Neural cell (in vitro differentiated cells): Measurements from ENCODE around the gene MERTK. TPM values are rescaled to one million over a fixed set of nuclear protein-coding genes. Genes with fewer than 3 reads are reported as not detected.

Source experiments
- H2AFZ ChIP-seq: fragments of 200-600, 300-800 bp; sonication (generic), shearing (Covaris generic); 2 replicates; pipeline ENCODE4 v1.6.0; 2014; ENCODE audit warnings: low read depth, mild to moderate bottlenecking, antibody characterized with exemption, low read length, moderate library complexity
- H3F3A ChIP-seq: fragments of 200-600 bp; shearing (Covaris generic); 2 replicates; pipeline ENCODE4 v1.6.1; 2016; ENCODE audit warnings: mild to moderate bottlenecking, moderate library complexity, mixed read lengths, antibody characterized with exemption, low read length; ENCODE audit not compliant: insufficient read depth, poor library complexity, severe bottlenecking
- H3K27ac ChIP-seq: fragments of 200-600, 300-800 bp; sonication (generic), shearing (Covaris generic); 2 replicates; pipeline ENCODE4 v1.5.1; 2014; ENCODE audit warnings: mild to moderate bottlenecking, low read length, moderate library complexity
- H3K27me3 ChIP-seq: fragments of 300-800, 200-600 bp; sonication (generic), shearing (Covaris generic); 2 replicates; pipeline ENCODE4 v1.6.0; 2014; ENCODE audit warnings: mild to moderate bottlenecking, low read depth, low read length, moderate library complexity; ENCODE audit not compliant: insufficient read depth
- H3K36me3 ChIP-seq: fragments of 300-800, 200-600 bp; sonication (generic), shearing (Covaris generic); 2 replicates; pipeline ENCODE4 v1.5.1; 2014; ENCODE audit warnings: mild to moderate bottlenecking, antibody characterized with exemption, low read length, moderate library complexity; ENCODE audit not compliant: insufficient read depth
- H3K4me2 ChIP-seq: fragments of 300-800, 200-600 bp; sonication (generic), shearing (Covaris generic); 2 replicates; pipeline ENCODE4 v1.6.0; 2014; ENCODE audit warnings: mild to moderate bottlenecking, low read length
- H3K4me3 ChIP-seq: fragments of 300-800, 200-600 bp; sonication (generic), shearing (Covaris generic); 2 replicates; pipeline ENCODE4 v1.5.1; 2014; ENCODE audit warnings: mild to moderate bottlenecking, low read length, moderate library complexity
- H3K79me2 ChIP-seq: fragments of 200-600 bp; shearing (Covaris generic); replicated peaks from 2 replicates; pipeline ENCODE4 v1.6.0; 2014; ENCODE audit warnings: mild to moderate bottlenecking, low read length, moderate library complexity; ENCODE audit not compliant: insufficient read depth
- H3K9ac ChIP-seq: fragments of 300-800, 200-600 bp; sonication (generic), shearing (Covaris generic); 2 replicates; pipeline ENCODE4 v1.6.1; 2016; ENCODE audit warnings: mild to moderate bottlenecking, low read length, mixed read lengths
- H3K9me2 ChIP-seq: fragments of 200-600 bp; shearing (Covaris generic); 2 replicates; pipeline ENCODE4 v1.6.1; 2016; ENCODE audit warnings: mild to moderate bottlenecking, low read length, mixed read lengths; ENCODE audit not compliant: insufficient read depth
- H3K9me3 ChIP-seq: fragments of 200-600, 300-800 bp; sonication (generic), shearing (Covaris generic); 2 replicates; pipeline ENCODE4 v1.6.1; 2016; ENCODE audit warnings: mild to moderate bottlenecking, mixed run types, low read length, moderate library complexity, mixed read lengths
- H4K20me1 ChIP-seq: fragments of 200-600 bp; shearing (Covaris generic); 2 replicates; pipeline ENCODE4 v1.6.1; 2016; ENCODE audit warnings: mild to moderate bottlenecking, mixed run types; ENCODE audit not compliant: insufficient read depth
- EP300 ChIP-seq: fragments of 450-650 bp; conservative IDR thresholded peaks from 2 replicates; pipeline ENCODE4 v1.6.1; 2014; ENCODE audit warnings: antibody characterized with exemption, mild to moderate bottlenecking, moderate library complexity; ENCODE audit not compliant: poor library complexity, severe bottlenecking
- EZH2 ChIP-seq: fragments of 200-600, 300-800 bp; shearing (Covaris generic), sonication (generic); IDR thresholded peaks from 2 replicates; pipeline ENCODE4 v1.6.1; 2014; ENCODE audit warnings: antibody characterized with exemption, low read length, borderline replicate concordance, mild to moderate bottlenecking; ENCODE audit not compliant: insufficient read depth, poor library complexity, severe bottlenecking
- MXI1 ChIP-seq: fragments of 450-650 bp; conservative IDR thresholded peaks from 2 replicates; pipeline ENCODE4 v1.6.1; 2014; ENCODE audit warnings: antibody characterized with exemption, mild to moderate bottlenecking; ENCODE audit not compliant: poor library complexity, severe bottlenecking
- POLR2AphosphoS5 ChIP-seq: IDR thresholded peaks from 2 replicates; pipeline ENCODE4 v1.6.1; 2012
- RAD21 ChIP-seq: fragments of 450-650 bp; conservative IDR thresholded peaks from 2 replicates; pipeline ENCODE4 v1.6.1; 2014; ENCODE audit warnings: antibody characterized with exemption, mild to moderate bottlenecking, moderate library complexity
- SMC3 ChIP-seq: fragments of 450-650 bp; conservative IDR thresholded peaks from 2 replicates; pipeline ENCODE4 v1.6.1; 2014; ENCODE audit warnings: antibody characterized with exemption, mild to moderate bottlenecking, moderate library complexity; ENCODE audit not compliant: poor library complexity
- TAF1 ChIP-seq: IDR thresholded peaks from 2 replicates; pipeline ENCODE4 v1.6.1; 2012; ENCODE audit warnings: low read depth
- polyA plus RNA-seq: library from polyadenylated mRNA; depleted of rRNA; stranded (reverse); fragments of >200 nt; gene quantifications from 2 replicates; pipeline ENCODE4 v1.2.3, GENCODE V29; 2014
- TF ChIP-seq, protein P1 (sequence below): IDR thresholded peaks from 2 replicates; pipeline ENCODE4 v1.6.1; 2012; ENCODE audit warnings: borderline replicate concordance
- TF ChIP-seq, protein P2 (sequence below): fragments of 450-650 bp; IDR thresholded peaks from 2 replicates; pipeline ENCODE4 v1.5.1; 2014; ENCODE audit warnings: antibody characterized with exemption, mild to moderate bottlenecking, moderate library complexity; ENCODE audit not compliant: poor library complexity, severe bottlenecking

MERTK gene
- polyA plus RNA-seq, 1 donor from 2014 or later, result 0.53 TPM

DNA sequence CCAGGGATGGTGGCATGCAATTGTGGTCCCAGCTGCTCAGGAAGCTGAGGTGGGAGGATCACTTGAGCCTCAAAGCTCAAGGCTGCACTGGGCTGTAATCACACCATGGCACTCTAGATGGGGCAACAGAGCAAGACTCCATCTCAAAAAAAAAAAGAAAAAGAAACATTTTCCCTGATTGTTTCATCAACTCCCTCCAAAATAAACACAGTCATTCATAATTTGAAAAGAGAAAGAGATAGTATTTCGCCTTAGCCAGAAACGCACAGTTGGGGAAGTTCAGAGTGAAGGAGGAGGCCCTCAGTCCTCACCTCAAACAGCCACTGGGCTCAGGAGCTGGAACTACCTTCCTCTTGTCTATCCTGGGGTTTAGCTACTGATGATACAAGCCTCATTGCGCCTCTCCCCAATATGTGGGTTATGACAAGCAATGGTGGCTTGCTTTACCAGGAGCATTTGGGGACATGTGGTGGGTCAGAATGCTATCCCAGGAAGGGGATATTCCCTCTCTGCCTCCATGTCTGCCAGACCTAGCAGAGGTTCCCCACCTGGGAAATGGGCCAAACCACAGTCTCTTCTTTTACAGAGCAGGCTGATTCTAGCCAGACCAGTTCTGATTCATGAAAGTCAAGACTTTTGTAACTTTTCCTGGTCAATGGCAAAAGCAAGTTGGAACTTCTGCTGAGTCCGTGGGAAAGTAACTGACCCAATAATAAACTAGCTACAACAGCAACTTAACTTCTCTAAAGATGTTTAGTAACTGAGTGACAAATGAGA is 134.5 kb downstream of the MERTK start:
- H3K4me2 ChIP-seq, result no peak overlapping the region
- no peak overlapping the region for H2AFZ ChIP-seq

DNA sequence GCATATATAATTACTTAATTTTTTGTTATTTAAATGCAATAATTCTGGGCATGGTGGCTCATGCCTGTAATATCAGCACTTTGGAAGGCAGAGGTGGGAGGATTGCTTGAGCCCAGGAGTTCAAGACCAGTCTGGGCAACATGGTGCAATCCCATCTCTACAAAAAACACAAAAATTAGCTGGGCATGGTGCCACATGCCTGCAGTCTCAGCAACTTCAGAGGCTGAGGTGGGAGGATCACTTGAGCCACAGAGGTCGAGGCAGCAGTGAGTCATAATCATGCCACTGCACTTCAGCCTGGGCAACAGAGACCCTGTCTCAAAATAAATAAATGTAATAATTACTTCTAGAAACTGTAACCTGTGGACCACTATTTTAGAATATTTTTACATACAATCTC is 135.2 kb downstream of the MERTK start:
- Histone ChIP-seq H3K27ac (no peak overlapping the region), H3F3A (no peaks in the 10 kb centered on the region), H2AFZ (no peak overlapping the region), H3K9me3 (no peaks in the 10 kb centered on the region), H3K27me3 (no peaks in the 10 kb centered on the region), H4K20me1 (no peaks in the 10 kb centered on the region), H3K9ac (no peak overlapping the region), H3K36me3 (no peaks in the 10 kb centered on the region), H3K79me2 (no peaks in the 10 kb centered on the region), H3K4me2 (no peak overlapping the region), H3K4me3 (no peak overlapping the region), H3K9me2 (no peaks in the 10 kb centered on the region)
- TF ChIP-seq TAF1 (no peak), RAD21 (no peak)

More for the DNA sequence above, 134.5 kb downstream of the MERTK start:
- Histone ChIP-seq H3K9me2 (no peaks in the 10 kb centered on the region), H3K9ac (no peak overlapping the region), H3K27me3 (no peaks in the 10 kb centered on the region), H3K79me2 (no peaks in the 10 kb centered on the region), H4K20me1 (no peaks in the 10 kb centered on the region), H3K4me3 (no peak overlapping the region), H3K27ac (no peak overlapping the region), H3F3A (no peaks in the 10 kb centered on the region), H3K36me3 (no peaks in the 10 kb centered on the region), H3K9me3 (no peaks in the 10 kb centered on the region)
- TF ChIP-seq, protein P1, sequence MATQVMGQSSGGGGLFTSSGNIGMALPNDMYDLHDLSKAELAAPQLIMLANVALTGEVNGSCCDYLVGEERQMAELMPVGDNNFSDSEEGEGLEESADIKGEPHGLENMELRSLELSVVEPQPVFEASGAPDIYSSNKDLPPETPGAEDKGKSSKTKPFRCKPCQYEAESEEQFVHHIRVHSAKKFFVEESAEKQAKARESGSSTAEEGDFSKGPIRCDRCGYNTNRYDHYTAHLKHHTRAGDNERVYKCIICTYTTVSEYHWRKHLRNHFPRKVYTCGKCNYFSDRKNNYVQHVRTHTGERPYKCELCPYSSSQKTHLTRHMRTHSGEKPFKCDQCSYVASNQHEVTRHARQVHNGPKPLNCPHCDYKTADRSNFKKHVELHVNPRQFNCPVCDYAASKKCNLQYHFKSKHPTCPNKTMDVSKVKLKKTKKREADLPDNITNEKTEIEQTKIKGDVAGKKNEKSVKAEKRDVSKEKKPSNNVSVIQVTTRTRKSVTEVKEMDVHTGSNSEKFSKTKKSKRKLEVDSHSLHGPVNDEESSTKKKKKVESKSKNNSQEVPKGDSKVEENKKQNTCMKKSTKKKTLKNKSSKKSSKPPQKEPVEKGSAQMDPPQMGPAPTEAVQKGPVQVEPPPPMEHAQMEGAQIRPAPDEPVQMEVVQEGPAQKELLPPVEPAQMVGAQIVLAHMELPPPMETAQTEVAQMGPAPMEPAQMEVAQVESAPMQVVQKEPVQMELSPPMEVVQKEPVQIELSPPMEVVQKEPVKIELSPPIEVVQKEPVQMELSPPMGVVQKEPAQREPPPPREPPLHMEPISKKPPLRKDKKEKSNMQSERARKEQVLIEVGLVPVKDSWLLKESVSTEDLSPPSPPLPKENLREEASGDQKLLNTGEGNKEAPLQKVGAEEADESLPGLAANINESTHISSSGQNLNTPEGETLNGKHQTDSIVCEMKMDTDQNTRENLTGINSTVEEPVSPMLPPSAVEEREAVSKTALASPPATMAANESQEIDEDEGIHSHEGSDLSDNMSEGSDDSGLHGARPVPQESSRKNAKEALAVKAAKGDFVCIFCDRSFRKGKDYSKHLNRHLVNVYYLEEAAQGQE, result no peak
- no peak for TF ChIP-seq POLR2AphosphoS5
- TF ChIP-seq MXI1, result no peak
- no peak for TF ChIP-seq RAD21
- no peak for TF ChIP-seq EP300
- no peak for TF ChIP-seq TAF1
- TF ChIP-seq EZH2, result no peak
- no peak for TF ChIP-seq SMC3
- TF ChIP-seq, protein P2, sequence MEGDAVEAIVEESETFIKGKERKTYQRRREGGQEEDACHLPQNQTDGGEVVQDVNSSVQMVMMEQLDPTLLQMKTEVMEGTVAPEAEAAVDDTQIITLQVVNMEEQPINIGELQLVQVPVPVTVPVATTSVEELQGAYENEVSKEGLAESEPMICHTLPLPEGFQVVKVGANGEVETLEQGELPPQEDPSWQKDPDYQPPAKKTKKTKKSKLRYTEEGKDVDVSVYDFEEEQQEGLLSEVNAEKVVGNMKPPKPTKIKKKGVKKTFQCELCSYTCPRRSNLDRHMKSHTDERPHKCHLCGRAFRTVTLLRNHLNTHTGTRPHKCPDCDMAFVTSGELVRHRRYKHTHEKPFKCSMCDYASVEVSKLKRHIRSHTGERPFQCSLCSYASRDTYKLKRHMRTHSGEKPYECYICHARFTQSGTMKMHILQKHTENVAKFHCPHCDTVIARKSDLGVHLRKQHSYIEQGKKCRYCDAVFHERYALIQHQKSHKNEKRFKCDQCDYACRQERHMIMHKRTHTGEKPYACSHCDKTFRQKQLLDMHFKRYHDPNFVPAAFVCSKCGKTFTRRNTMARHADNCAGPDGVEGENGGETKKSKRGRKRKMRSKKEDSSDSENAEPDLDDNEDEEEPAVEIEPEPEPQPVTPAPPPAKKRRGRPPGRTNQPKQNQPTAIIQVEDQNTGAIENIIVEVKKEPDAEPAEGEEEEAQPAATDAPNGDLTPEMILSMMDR, result no peak
